ENCODE results near the gene CNOT2. TPM values are rescaled to one million over a fixed set of nuclear protein-coding genes. Genes with fewer than 3 reads are reported as not detected.

Gene CNOT2
- total and polyA plus RNA-seq, 4 donors = 17.5 to 93.4 (median 49.0) TPM

DNA sequence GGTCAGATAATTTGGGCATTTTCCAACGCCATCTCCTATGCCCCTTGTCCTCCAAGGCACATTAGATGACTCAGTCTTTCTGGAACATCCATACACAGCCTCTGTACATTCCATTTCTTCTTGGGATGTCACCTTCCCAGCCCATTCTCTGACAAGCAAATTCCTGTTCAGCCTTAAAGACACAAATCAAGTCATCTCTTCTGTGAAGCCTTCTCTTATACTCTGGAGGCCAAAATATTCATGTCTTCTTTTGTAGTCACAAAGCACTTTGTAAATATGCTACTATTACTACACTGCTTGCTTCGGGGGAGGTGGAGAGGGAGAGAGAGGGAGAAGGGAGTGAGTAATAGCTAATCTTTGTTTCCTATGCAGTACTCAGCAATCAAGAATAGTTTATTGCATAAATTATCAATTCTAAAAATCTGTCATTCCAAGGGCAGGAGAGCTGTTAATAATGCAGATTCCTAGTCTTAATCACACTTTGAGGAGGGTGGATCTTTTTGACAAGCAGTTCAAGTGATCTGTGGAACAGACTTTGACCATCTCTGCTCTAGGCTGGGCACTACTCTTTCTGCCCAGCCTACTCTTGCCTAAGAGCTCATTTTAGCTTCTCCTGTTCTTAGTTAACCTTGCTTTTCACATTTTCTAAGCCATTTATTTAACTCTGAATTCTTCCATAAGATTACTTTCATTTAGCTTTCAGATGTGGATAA is 150.7 kb downstream of the CNOT2 start:
- 65% methylated on average over 2 of the region's 2 CpGs for WGBS
- no peaks in the 10 kb centered on the region for H3K27me3 ChIP-seq (ENCODE audit: control insufficient read depth in 4 of 4, insufficient read depth in 4 of 4, low read length in 3 of 4)
- H3K36me3 ChIP-seq (ENCODE audit: control insufficient read depth in 4 of 4, insufficient read depth in 3 of 4, low read depth in 1 of 4, low read length in 3 of 4) = no peaks in the 10 kb centered on the region
- H3K27ac ChIP-seq (ENCODE audit: low read depth in 1 of 2, low read length in 2 of 2) = no peak overlapping the region
- H3K9me3 ChIP-seq (ENCODE audit: control insufficient read depth in 4 of 4, low read length in 3 of 4) = no peaks in the 10 kb centered on the region
- no peak for DNase-seq (ENCODE audit: low spot score)
- H3K4me3 ChIP-seq (ENCODE audit: low read depth in 1 of 3, low read length in 3 of 3) = no peak overlapping the region
- TF ChIP-seq SP1 (IDR thresholded peaks at IDR 0.05) = no peak
- TF ChIP-seq HNF4A (conservative IDR thresholded peaks at IDR 0.05) = peak in 1 of 2 donors; percentile 10
- no peaks in the 10 kb centered on the region for H3K4me1 ChIP-seq (ENCODE audit: control insufficient read depth in 4 of 4, insufficient read depth in 4 of 4, low read length in 3 of 4)
- H3K9ac ChIP-seq (ENCODE audit: low read depth in 1 of 2, low read length in 2 of 2) = no peak overlapping the region

DNA sequence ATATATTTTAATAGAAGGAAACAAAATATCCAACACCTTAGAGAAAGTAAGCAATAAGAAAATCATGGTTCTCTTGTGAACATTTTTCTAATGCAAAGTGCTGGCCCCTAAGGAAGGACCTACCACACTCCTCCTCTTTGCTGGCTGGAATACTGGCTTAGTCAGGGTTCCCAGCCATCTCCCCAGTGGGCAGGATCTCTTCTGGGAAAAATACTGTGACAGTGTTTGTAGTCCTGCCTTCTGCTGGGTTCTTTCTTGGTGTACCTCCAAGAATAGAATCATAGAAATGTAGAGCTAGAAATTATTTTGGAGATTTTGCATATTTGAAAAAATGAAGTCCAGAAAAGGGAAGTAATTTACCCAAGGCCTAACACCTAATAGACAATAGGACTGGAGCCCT is 154.8 kb downstream of the CNOT2 start:
- no peaks in the 10 kb centered on the region for H3K36me3 ChIP-seq (ENCODE audit: control insufficient read depth in 4 of 4, insufficient read depth in 3 of 4, low read depth in 1 of 4, low read length in 3 of 4)
- DNase-seq (ENCODE audit: low spot score) = no peak
- H3K4me3 ChIP-seq (ENCODE audit: low read depth in 1 of 3, low read length in 3 of 3) = no peak overlapping the region
- no peaks in the 10 kb centered on the region for H3K27me3 ChIP-seq (ENCODE audit: control insufficient read depth in 4 of 4, insufficient read depth in 4 of 4, low read length in 3 of 4)
- TF ChIP-seq, protein P1, sequence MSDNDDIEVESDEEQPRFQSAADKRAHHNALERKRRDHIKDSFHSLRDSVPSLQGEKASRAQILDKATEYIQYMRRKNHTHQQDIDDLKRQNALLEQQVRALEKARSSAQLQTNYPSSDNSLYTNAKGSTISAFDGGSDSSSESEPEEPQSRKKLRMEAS (IDR thresholded peaks at IDR 0.05) = no peak
- TF ChIP-seq TAF1 (conservative IDR thresholded peaks at IDR 0.05) (no peak), RXRA (IDR thresholded peaks at IDR 0.05) (no peak), HNF4A (conservative IDR thresholded peaks at IDR 0.05) (no peak), GABPA (IDR thresholded peaks at IDR 0.05 in 1 of 2, conservative IDR thresholded peaks at IDR 0.05 in 1 of 2) (no peak), JUND (IDR thresholded peaks at IDR 0.05) (no peak), HNF4G (IDR thresholded peaks at IDR 0.05) (no peak), EGR1 (IDR thresholded peaks at IDR 0.05; ENCODE audit: low read depth in 2 of 2) (no peak), FOXA2 (IDR thresholded peaks at IDR 0.05) (no peak), SP1 (IDR thresholded peaks at IDR 0.05) (no peak)
- H3K4me1 ChIP-seq (ENCODE audit: control insufficient read depth in 4 of 4, insufficient read depth in 4 of 4, low read length in 3 of 4) = no peaks in the 10 kb centered on the region
- no peak overlapping the region for H3K9ac ChIP-seq (ENCODE audit: low read depth in 1 of 2, low read length in 2 of 2)
- H3K9me3 ChIP-seq (ENCODE audit: control insufficient read depth in 4 of 4, low read length in 3 of 4) = no peaks in the 10 kb centered on the region
- no peak overlapping the region for H3K27ac ChIP-seq (ENCODE audit: low read depth in 1 of 2, low read length in 2 of 2)

DNA sequence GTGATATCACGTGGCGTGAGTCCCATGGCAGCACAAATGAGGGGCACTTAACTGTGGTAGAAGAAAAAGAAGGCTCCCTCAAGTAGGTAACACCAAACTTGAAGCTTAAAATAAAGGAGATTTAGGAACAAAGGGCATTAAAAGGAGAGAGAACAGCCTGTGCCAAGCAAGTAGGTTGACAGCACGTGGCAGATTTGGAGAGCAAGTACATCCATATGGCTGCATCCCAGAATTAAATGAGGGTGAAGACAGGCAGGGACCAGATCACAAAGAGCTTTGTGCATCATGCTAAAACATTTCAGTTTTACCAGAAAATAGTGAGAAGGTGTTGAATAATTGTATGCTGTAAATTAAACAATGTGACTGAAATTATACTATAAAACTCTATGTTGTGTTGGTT is 155.6 kb downstream of the CNOT2 start:
- Histone ChIP-seq H3K4me3 (ENCODE audit: low read depth in 1 of 3, low read length in 3 of 3) (no peak overlapping the region), H3K27me3 (ENCODE audit: control insufficient read depth in 4 of 4, insufficient read depth in 4 of 4, low read length in 3 of 4) (no peaks in the 10 kb centered on the region), H3K9ac (ENCODE audit: low read depth in 1 of 2, low read length in 2 of 2) (no peak overlapping the region), H3K36me3 (ENCODE audit: control insufficient read depth in 4 of 4, insufficient read depth in 3 of 4, low read depth in 1 of 4, low read length in 3 of 4) (no peaks in the 10 kb centered on the region), H3K4me1 (ENCODE audit: control insufficient read depth in 4 of 4, insufficient read depth in 4 of 4, low read length in 3 of 4) (no peaks in the 10 kb centered on the region), H3K27ac (ENCODE audit: low read depth in 1 of 2, low read length in 2 of 2) (no peak overlapping the region), H3K9me3 (ENCODE audit: control insufficient read depth in 4 of 4, low read length in 3 of 4) (no peaks in the 10 kb centered on the region)
- 90% methylated on average over 3 of the region's 3 CpGs for WGBS
- DNase-seq (ENCODE audit: low spot score) = no peak
- TF ChIP-seq FOXA1 (IDR thresholded peaks at IDR 0.05) (no peak), JUND (IDR thresholded peaks at IDR 0.05) (no peak), TAF1 (conservative IDR thresholded peaks at IDR 0.05) (no peak), CTCF (IDR thresholded peaks at IDR 0.05; ENCODE audit: low read depth, low read length, missing input control) (no peak), NR2F2 (IDR thresholded peaks at IDR 0.05) (no peak), RAD21 (IDR thresholded peaks at IDR 0.05) (no peak), HNF4A (conservative IDR thresholded peaks at IDR 0.05) (no peak), HNF4G (IDR thresholded peaks at IDR 0.05) (no peak)
- TF ChIP-seq, protein P1 (IDR thresholded peaks at IDR 0.05) = no peak
- TF ChIP-seq, protein P2, sequence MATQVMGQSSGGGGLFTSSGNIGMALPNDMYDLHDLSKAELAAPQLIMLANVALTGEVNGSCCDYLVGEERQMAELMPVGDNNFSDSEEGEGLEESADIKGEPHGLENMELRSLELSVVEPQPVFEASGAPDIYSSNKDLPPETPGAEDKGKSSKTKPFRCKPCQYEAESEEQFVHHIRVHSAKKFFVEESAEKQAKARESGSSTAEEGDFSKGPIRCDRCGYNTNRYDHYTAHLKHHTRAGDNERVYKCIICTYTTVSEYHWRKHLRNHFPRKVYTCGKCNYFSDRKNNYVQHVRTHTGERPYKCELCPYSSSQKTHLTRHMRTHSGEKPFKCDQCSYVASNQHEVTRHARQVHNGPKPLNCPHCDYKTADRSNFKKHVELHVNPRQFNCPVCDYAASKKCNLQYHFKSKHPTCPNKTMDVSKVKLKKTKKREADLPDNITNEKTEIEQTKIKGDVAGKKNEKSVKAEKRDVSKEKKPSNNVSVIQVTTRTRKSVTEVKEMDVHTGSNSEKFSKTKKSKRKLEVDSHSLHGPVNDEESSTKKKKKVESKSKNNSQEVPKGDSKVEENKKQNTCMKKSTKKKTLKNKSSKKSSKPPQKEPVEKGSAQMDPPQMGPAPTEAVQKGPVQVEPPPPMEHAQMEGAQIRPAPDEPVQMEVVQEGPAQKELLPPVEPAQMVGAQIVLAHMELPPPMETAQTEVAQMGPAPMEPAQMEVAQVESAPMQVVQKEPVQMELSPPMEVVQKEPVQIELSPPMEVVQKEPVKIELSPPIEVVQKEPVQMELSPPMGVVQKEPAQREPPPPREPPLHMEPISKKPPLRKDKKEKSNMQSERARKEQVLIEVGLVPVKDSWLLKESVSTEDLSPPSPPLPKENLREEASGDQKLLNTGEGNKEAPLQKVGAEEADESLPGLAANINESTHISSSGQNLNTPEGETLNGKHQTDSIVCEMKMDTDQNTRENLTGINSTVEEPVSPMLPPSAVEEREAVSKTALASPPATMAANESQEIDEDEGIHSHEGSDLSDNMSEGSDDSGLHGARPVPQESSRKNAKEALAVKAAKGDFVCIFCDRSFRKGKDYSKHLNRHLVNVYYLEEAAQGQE (IDR thresholded peaks at IDR 0.05) = no peak

Data from liver (tissue), 9 donors.